Kidney epithelial cell (primary cell): ENCODE measurements around the gene NAT9. TPM values are rescaled to one million over a fixed set of nuclear protein-coding genes. Genes with fewer than 3 reads are reported as not detected.

Experiments used
- DNase-seq: peaks from one replicate; pipeline ENCODE4 v3.0.0-alpha.2; 2010; ENCODE audit warnings: low read depth
- H3K27me3 ChIP-seq: 2 replicates; pipeline ENCODE4 v1.6.0; 2011; ENCODE audit warnings: low read length; ENCODE audit not compliant: control insufficient read depth, insufficient read depth
- H3K36me3 ChIP-seq: 2 replicates; pipeline ENCODE4 v1.5.1; 2011; ENCODE audit warnings: low read length; ENCODE audit not compliant: control insufficient read depth, insufficient read depth
- H3K4me3 ChIP-seq: 2 replicates; pipeline ENCODE4 v1.5.1; 2011; ENCODE audit warnings: low read depth, mild to moderate bottlenecking, control low read depth, low read length
- total RNA-seq: library from RNA; depleted of rRNA; stranded (reverse); fragments of >200 nt; gene quantifications from 2 replicates; pipeline ENCODE4 v1.2.3, GENCODE V29; 2015
- TF ChIP-seq, protein P1 (sequence below): IDR thresholded peaks from 2 replicates; pipeline ENCODE4 v1.5.1; 2011; ENCODE audit warnings: mild to moderate bottlenecking, moderate library complexity, low read length, control low read depth, inconsistent platforms; ENCODE audit not compliant: insufficient read depth, poor library complexity, severe bottlenecking

The NAT9 gene
- total RNA-seq, 1 donor from 2014 or later = 30.7 TPM

DNA sequence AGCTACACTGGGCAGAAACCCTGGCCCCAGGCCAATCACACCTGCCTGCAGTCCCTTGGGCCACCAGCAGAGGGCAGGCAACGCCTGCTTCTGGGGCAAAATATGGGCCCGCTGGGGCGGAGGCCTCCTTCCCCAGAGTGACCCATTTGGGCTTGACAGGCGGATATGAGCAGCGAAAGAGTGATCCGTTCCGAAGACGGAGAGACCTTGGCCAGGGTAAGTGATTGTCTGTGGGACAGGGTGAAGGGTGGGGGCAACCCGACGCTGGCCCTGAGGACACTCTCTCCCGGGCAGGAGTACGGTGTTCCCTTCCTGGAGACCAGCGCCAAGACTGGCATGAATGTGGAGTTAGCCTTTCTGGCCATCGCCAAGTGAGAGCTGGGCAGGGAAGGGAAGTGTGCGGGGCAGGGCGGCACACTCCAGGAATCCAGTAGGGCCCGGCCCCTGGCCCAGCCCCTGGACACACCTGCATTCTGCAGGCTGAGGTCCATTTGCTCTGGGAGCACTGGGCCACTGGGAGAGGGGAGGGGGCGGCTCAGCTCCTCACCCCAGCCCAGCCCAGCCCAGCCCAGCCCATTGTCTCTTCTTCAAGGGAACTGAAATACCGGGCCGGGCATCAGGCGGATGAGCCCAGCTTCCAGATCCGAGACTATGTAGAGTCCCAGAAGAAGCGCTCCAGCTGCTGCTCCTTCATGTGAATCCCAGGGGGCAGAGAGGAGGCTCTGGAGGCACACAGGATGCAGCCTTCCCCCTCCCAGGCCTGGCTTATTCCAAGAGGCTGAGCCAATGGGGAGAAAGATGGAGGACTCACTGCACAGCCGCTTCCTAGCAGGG is 31.2 kb downstream of the NAT9 start:
- Histone ChIP-seq H3K36me3 (no peaks in the 10 kb centered on the region), H3K27me3 (peaks cover 5% of the 10 kb centered on the region), H3K4me3 (no peak overlapping the region)
- TF ChIP-seq, protein P1, sequence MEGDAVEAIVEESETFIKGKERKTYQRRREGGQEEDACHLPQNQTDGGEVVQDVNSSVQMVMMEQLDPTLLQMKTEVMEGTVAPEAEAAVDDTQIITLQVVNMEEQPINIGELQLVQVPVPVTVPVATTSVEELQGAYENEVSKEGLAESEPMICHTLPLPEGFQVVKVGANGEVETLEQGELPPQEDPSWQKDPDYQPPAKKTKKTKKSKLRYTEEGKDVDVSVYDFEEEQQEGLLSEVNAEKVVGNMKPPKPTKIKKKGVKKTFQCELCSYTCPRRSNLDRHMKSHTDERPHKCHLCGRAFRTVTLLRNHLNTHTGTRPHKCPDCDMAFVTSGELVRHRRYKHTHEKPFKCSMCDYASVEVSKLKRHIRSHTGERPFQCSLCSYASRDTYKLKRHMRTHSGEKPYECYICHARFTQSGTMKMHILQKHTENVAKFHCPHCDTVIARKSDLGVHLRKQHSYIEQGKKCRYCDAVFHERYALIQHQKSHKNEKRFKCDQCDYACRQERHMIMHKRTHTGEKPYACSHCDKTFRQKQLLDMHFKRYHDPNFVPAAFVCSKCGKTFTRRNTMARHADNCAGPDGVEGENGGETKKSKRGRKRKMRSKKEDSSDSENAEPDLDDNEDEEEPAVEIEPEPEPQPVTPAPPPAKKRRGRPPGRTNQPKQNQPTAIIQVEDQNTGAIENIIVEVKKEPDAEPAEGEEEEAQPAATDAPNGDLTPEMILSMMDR = peak; percentile 99
- no peak for DNase-seq

DNA sequence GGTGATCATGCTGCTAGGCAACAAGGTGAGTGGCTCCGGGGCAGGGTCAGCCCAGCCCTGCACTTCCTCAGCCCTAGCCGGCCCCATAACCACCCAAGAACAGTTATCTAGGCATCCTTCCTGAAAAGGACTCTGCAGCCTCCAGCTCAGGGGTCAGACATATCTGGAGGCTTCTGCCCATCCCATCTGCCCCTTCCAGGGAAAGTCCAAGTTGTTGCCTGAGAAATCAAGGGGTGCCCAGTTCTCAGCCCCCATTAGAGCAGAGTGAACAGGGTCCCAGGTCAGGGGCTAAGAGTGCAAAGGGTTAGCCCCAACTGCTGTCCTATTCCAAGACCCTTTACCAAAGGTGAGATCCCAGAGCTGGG is 31.8 kb downstream of the NAT9 start:
- H3K27me3 ChIP-seq = peaks cover 5% of the 10 kb centered on the region
- TF ChIP-seq, protein P1 = no peak
- H3K36me3 ChIP-seq = no peaks in the 10 kb centered on the region
- H3K4me3 ChIP-seq = no peak overlapping the region
- no peak for DNase-seq

DNA sequence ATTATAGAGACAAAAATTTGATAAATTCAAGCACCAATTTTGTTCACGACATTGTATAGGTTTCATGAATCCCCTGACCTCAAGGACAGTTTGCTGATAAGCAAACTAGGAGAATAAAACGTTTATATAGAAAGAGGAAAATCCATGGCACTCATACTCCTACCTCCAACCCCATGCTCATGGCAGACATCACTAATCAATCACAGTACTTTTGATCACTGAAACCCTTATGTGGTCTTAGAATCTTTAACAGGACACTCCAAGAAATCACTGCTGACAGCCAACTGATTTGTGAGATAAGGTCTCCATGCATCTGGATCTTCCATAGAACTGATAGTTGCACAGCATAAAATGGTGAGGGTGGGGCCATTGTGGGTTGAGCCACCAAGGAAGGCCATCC is 32.4 kb downstream of the NAT9 start:
- peaks cover 10% of the 10 kb centered on the region for H3K27me3 ChIP-seq
- DNase-seq = no peak
- TF ChIP-seq, protein P1 = no peak

DNA sequence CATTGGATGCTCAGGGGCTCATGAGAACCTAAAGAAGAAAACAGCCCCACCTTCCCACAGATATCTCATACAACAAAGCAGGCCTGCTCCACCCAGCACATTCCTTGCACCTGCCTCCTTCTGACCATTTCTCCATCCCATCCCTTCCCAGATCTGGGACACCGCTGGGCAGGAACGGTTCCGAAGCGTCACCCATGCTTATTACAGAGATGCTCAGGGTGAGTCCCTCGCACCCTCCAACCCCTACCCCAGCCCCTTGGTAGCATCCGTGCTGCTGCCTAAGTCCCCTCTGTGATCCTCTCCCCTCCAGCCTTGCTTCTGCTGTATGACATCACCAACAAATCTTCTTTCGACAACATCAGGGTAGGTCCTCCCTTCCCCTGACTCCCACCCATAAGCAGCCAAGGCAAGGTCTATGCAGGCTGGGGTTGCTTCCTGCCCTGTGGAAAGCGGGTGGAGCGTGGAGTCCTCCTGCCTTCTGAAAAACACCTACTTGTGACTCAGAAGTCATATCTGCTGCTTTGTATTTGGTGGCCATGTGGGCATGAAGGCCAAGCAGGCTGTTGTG is 33.1 kb downstream of the NAT9 start:
- Histone ChIP-seq H3K36me3 (no peaks in the 10 kb centered on the region), H3K27me3 (peaks cover 17% of the 10 kb centered on the region), H3K4me3 (no peak overlapping the region)
- TF ChIP-seq, protein P1 = no peak
- DNase-seq = no peak

More for the DNA sequence above, 32.4 kb downstream of the NAT9 start:
- Histone ChIP-seq H3K4me3 (no peak overlapping the region), H3K36me3 (no peaks in the 10 kb centered on the region)

DNA sequence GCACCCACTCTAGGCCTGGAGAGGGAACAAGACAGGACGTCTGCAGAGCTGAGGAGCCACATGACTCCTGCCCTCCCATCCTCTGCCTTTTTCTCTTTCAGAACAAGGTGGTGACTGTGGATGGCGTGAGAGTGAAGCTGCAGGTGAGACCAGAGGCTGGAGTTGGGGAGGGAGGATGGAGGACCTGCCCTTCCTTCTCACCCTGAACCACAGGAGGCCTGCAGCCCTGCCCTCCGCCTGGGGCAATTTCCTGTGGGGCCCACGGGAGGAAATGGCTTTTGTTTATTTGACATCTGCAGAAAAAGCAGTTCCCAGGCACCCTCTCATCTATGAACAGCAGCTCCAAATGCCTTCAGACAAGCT is 34.0 kb downstream of the NAT9 start:
- TF ChIP-seq, protein P1 = no peak
- Histone ChIP-seq H3K36me3 (no peaks in the 10 kb centered on the region), H3K4me3 (no peak overlapping the region), H3K27me3 (peaks cover 27% of the 10 kb centered on the region)
- no peak for DNase-seq
